ENCODE measurements around the gene TTC34.

GRCh38 chr1:2826316-2826715, 24.8 kb upstream of the TTC34 start:
- TF ChIP-seq CTCF (IDR thresholded peaks at IDR 0.05; ENCODE audit: low read length) (no peak), EZH2 (IDR thresholded peaks at IDR 0.05; ENCODE audit: borderline replicate concordance, low read length) (no peak)
